ENCODE results near the gene PCSK5. TPM values are rescaled to one million over a fixed set of nuclear protein-coding genes. Genes with fewer than 3 reads are reported as not detected.
"Not testable (repeated sequence)": the region's sequence is repeated elsewhere in the genome, so short reads cannot be mapped to it uniquely, and the experiment has no call there.

Gene PCSK5
- polyA plus RNA-seq, 2 donors, result 4.2 to 6.1 TPM

GRCh38 chr9:75947233-75947632 lies 56.8 kb downstream of the PCSK5 start:
- Histone ChIP-seq H3K4me3 (ENCODE audit: low read depth in 1 of 2, low read length in 2 of 2) (no peak overlapping the region), H3K36me3 (ENCODE audit: control insufficient read depth in 2 of 2, insufficient read depth in 2 of 2, low read length in 1 of 2) (no peaks in the 10 kb centered on the region), H3K27me3 (ENCODE audit: control insufficient read depth in 1 of 2, insufficient read depth in 2 of 2, low read length in 2 of 2) (no peaks in the 10 kb centered on the region), H3K9me3 (ENCODE audit: control insufficient read depth in 2 of 2, insufficient read depth in 1 of 2, low read depth in 1 of 2, low read length in 1 of 2) (no peaks in the 10 kb centered on the region), H3K4me1 (ENCODE audit: control insufficient read depth in 2 of 2, insufficient read depth in 2 of 2, low read length in 1 of 2) (peaks cover 0 to 2% of the 10 kb centered on the region in 2 donors), H3K27ac (ENCODE audit: low read depth in 2 of 2, low read length in 1 of 2) (no peak overlapping the region)
- WGBS, 2 donors, result 69 to 90% methylated on average over 2 of the region's 2 CpGs

- Histone ChIP-seq H3K27ac (ENCODE audit: low read depth in 2 of 2, low read length in 1 of 2) (no peak overlapping the region), H3K9me3 (ENCODE audit: control insufficient read depth in 2 of 2, insufficient read depth in 1 of 2, low read depth in 1 of 2, low read length in 1 of 2) (no peaks in the 10 kb centered on the region), H3K4me1 (ENCODE audit: control insufficient read depth in 2 of 2, insufficient read depth in 2 of 2, low read length in 1 of 2) (peaks cover 0 to 2% of the 10 kb centered on the region in 2 donors), H3K4me3 (ENCODE audit: low read depth in 1 of 2, low read length in 2 of 2) (no peak overlapping the region), H3K27me3 (ENCODE audit: control insufficient read depth in 1 of 2, insufficient read depth in 2 of 2, low read length in 2 of 2) (no peaks in the 10 kb centered on the region), H3K36me3 (ENCODE audit: control insufficient read depth in 2 of 2, insufficient read depth in 2 of 2, low read length in 1 of 2) (no peaks in the 10 kb centered on the region)
- 67 to 81% methylated on average over 3 of the region's 3 CpGs for WGBS, 2 donors
Measured at GRCh38 chr9:75950998-75951397, 60.5 kb downstream of the PCSK5 start.

GRCh38 chr9:75953218-75953617 lies 62.7 kb downstream of the PCSK5 start:
- Histone ChIP-seq H3K9me3 (ENCODE audit: control insufficient read depth in 2 of 2, insufficient read depth in 1 of 2, low read depth in 1 of 2, low read length in 1 of 2) (no peaks in the 10 kb centered on the region), H3K4me3 (ENCODE audit: low read depth in 1 of 2, low read length in 2 of 2) (no peak overlapping the region), H3K27ac (ENCODE audit: low read depth in 2 of 2, low read length in 1 of 2) (no peak overlapping the region), H3K27me3 (ENCODE audit: control insufficient read depth in 1 of 2, insufficient read depth in 2 of 2, low read length in 2 of 2) (no peaks in the 10 kb centered on the region), H3K36me3 (ENCODE audit: control insufficient read depth in 2 of 2, insufficient read depth in 2 of 2, low read length in 1 of 2) (no peaks in the 10 kb centered on the region), H3K4me1 (ENCODE audit: control insufficient read depth in 2 of 2, insufficient read depth in 2 of 2, low read length in 1 of 2) (no peaks in the 10 kb centered on the region)
- WGBS, 2 donors, result 40 to 43% methylated on average over 2 of the region's 2 CpGs

- no peaks in the 10 kb centered on the region for H3K9me3 ChIP-seq (ENCODE audit: control insufficient read depth in 2 of 2, insufficient read depth in 1 of 2, low read depth in 1 of 2, low read length in 1 of 2)
- H3K36me3 ChIP-seq (ENCODE audit: control insufficient read depth in 2 of 2, insufficient read depth in 2 of 2, low read length in 1 of 2), result no peaks in the 10 kb centered on the region
- no peak overlapping the region for H3K27ac ChIP-seq (ENCODE audit: low read depth in 2 of 2, low read length in 1 of 2)
- WGBS, 2 donors, result 54 to 66% methylated on average over 1 of the region's 1 CpG
- no peaks in the 10 kb centered on the region for H3K27me3 ChIP-seq (ENCODE audit: control insufficient read depth in 1 of 2, insufficient read depth in 2 of 2, low read length in 2 of 2)
- H3K4me1 ChIP-seq (ENCODE audit: control insufficient read depth in 2 of 2, insufficient read depth in 2 of 2, low read length in 1 of 2), result no peaks in the 10 kb centered on the region
- no peak overlapping the region for H3K4me3 ChIP-seq (ENCODE audit: low read depth in 1 of 2, low read length in 2 of 2)
Measured at GRCh38 chr9:75956161-75956560, 65.7 kb downstream of the PCSK5 start.

GRCh38 chr9:75957116-75957515 lies 66.6 kb downstream of the PCSK5 start:
- no peak overlapping the region for H3K4me3 ChIP-seq (ENCODE audit: low read depth in 1 of 2, low read length in 2 of 2)
- H3K27me3 ChIP-seq (ENCODE audit: control insufficient read depth in 1 of 2, insufficient read depth in 2 of 2, low read length in 2 of 2), result no peaks in the 10 kb centered on the region
- H3K9me3 ChIP-seq (ENCODE audit: control insufficient read depth in 2 of 2, insufficient read depth in 1 of 2, low read depth in 1 of 2, low read length in 1 of 2), result no peaks in the 10 kb centered on the region
- H3K27ac ChIP-seq (ENCODE audit: low read depth in 2 of 2, low read length in 1 of 2), result no peak overlapping the region
- H3K4me1 ChIP-seq (ENCODE audit: control insufficient read depth in 2 of 2, insufficient read depth in 2 of 2, low read length in 1 of 2), result peaks cover 3 to 4% of the 10 kb centered on the region in 2 donors
- WGBS, 2 donors, result 81% methylated on average over 3 of the region's 3 CpGs
- no peaks in the 10 kb centered on the region for H3K36me3 ChIP-seq (ENCODE audit: control insufficient read depth in 2 of 2, insufficient read depth in 2 of 2, low read length in 1 of 2)

- Histone ChIP-seq H3K36me3 (ENCODE audit: control insufficient read depth in 2 of 2, insufficient read depth in 2 of 2, low read length in 1 of 2) (no peaks in the 10 kb centered on the region), H3K4me1 (ENCODE audit: control insufficient read depth in 2 of 2, insufficient read depth in 2 of 2, low read length in 1 of 2) (peaks cover 5 to 9% of the 10 kb centered on the region in 2 donors), H3K4me3 (ENCODE audit: low read depth in 1 of 2, low read length in 2 of 2) (no peak overlapping the region), H3K9me3 (ENCODE audit: control insufficient read depth in 2 of 2, insufficient read depth in 1 of 2, low read depth in 1 of 2, low read length in 1 of 2) (no peaks in the 10 kb centered on the region), H3K27me3 (ENCODE audit: control insufficient read depth in 1 of 2, insufficient read depth in 2 of 2, low read length in 2 of 2) (no peaks in the 10 kb centered on the region), H3K27ac (ENCODE audit: low read depth in 2 of 2, low read length in 1 of 2) (no peak overlapping the region)
- 71 to 75% methylated on average over 3 of the region's 3 CpGs for WGBS, 2 donors
Measured at GRCh38 chr9:75958226-75958625, 67.8 kb downstream of the PCSK5 start.

- WGBS, 2 donors, result 73% methylated on average over 6 of the region's 6 CpGs
Measured at GRCh38 chr9:75960551-75960950, 70.1 kb downstream of the PCSK5 start.

GRCh38 chr9:75962013-75962661 lies 71.7 kb downstream of the PCSK5 start:
- peak overlapping the region in 1 of 2 donors; percentile 24 for H3K27ac ChIP-seq (ENCODE audit: low read depth in 2 of 2, low read length in 1 of 2)
- WGBS, 2 donors, result 37 to 42% methylated on average over 8 of the region's 8 CpGs

More at GRCh38 chr9:75960551-75960950, 70.1 kb downstream of the PCSK5 start:
- Histone ChIP-seq H3K4me3 (ENCODE audit: low read depth in 1 of 2, low read length in 2 of 2) (no peak overlapping the region), H3K4me1 (ENCODE audit: control insufficient read depth in 2 of 2, insufficient read depth in 2 of 2, low read length in 1 of 2) (peaks cover 5 to 9% of the 10 kb centered on the region in 2 donors), H3K36me3 (ENCODE audit: control insufficient read depth in 2 of 2, insufficient read depth in 2 of 2, low read length in 1 of 2) (no peaks in the 10 kb centered on the region), H3K9me3 (ENCODE audit: control insufficient read depth in 2 of 2, insufficient read depth in 1 of 2, low read depth in 1 of 2, low read length in 1 of 2) (no peaks in the 10 kb centered on the region), H3K27ac (ENCODE audit: low read depth in 2 of 2, low read length in 1 of 2) (no peak overlapping the region), H3K27me3 (ENCODE audit: control insufficient read depth in 1 of 2, insufficient read depth in 2 of 2, low read length in 2 of 2) (no peaks in the 10 kb centered on the region)

GRCh38 chr9:75962662-75963036 lies 72.2 kb downstream of the PCSK5 start:
- Histone ChIP-seq H3K27me3 (ENCODE audit: control insufficient read depth in 1 of 2, insufficient read depth in 2 of 2, low read length in 2 of 2) (no peaks in the 10 kb centered on the region), H3K4me3 (ENCODE audit: low read depth in 1 of 2, low read length in 2 of 2) (no peak overlapping the region), H3K36me3 (ENCODE audit: control insufficient read depth in 2 of 2, insufficient read depth in 2 of 2, low read length in 1 of 2) (no peaks in the 10 kb centered on the region), H3K27ac (ENCODE audit: low read depth in 2 of 2, low read length in 1 of 2) (no peak overlapping the region), H3K9me3 (ENCODE audit: control insufficient read depth in 2 of 2, insufficient read depth in 1 of 2, low read depth in 1 of 2, low read length in 1 of 2) (no peaks in the 10 kb centered on the region), H3K4me1 (ENCODE audit: control insufficient read depth in 2 of 2, insufficient read depth in 2 of 2, low read length in 1 of 2) (peaks cover 5 to 9% of the 10 kb centered on the region in 2 donors)
- 82 to 89% methylated on average over 4 of the region's 4 CpGs for WGBS, 2 donors

More at GRCh38 chr9:75962013-75962661, 71.7 kb downstream of the PCSK5 start:
- H3K9me3 ChIP-seq (ENCODE audit: control insufficient read depth in 2 of 2, insufficient read depth in 1 of 2, low read depth in 1 of 2, low read length in 1 of 2), result no peaks in the 10 kb centered on the region
- no peaks in the 10 kb centered on the region for H3K36me3 ChIP-seq (ENCODE audit: control insufficient read depth in 2 of 2, insufficient read depth in 2 of 2, low read length in 1 of 2)
- no peak overlapping the region for H3K4me3 ChIP-seq (ENCODE audit: low read depth in 1 of 2, low read length in 2 of 2)
- no peaks in the 10 kb centered on the region for H3K27me3 ChIP-seq (ENCODE audit: control insufficient read depth in 1 of 2, insufficient read depth in 2 of 2, low read length in 2 of 2)
- H3K4me1 ChIP-seq (ENCODE audit: control insufficient read depth in 2 of 2, insufficient read depth in 2 of 2, low read length in 1 of 2), result peaks cover 5 to 9% of the 10 kb centered on the region in 2 donors

GRCh38 chr9:75963321-75963720 lies 72.8 kb downstream of the PCSK5 start:
- H3K4me1 ChIP-seq (ENCODE audit: control insufficient read depth in 2 of 2, insufficient read depth in 2 of 2, low read length in 1 of 2); H3K4me3 ChIP-seq (ENCODE audit: low read depth in 1 of 2, low read length in 2 of 2); H3K9me3 ChIP-seq (ENCODE audit: control insufficient read depth in 2 of 2, insufficient read depth in 1 of 2, low read depth in 1 of 2, low read length in 1 of 2); H3K27me3 ChIP-seq (ENCODE audit: control insufficient read depth in 1 of 2, insufficient read depth in 2 of 2, low read length in 2 of 2); H3K36me3 ChIP-seq (ENCODE audit: control insufficient read depth in 2 of 2, insufficient read depth in 2 of 2, low read length in 1 of 2); H3K27ac ChIP-seq (ENCODE audit: low read depth in 2 of 2, low read length in 1 of 2): not testable (repeated sequence)
- WGBS, 2 donors, result 93 to 94% methylated on average over 9 of the region's 9 CpGs

Data from esophagus (tissue), 2 donors.